OCI-LY1 (cell line): ENCODE data around the gene KCMF1.

Experiments
- H2AFZ ChIP-seq: fragments of 200-600 bp; sonication (generic), shearing (Covaris generic); 2 replicates; pipeline ENCODE4 v1.6.0; 2014; ENCODE audit warnings: antibody characterized with exemption, mild to moderate bottlenecking, low read length
- H3F3A ChIP-seq: fragments of 200-600 bp; sonication (generic), shearing (Covaris generic); 2 replicates; pipeline ENCODE4 v1.6.0; 2014; ENCODE audit warnings: mild to moderate bottlenecking, antibody characterized with exemption, low read length, moderate library complexity; ENCODE audit not compliant: insufficient read depth
- H3K27ac ChIP-seq: fragments of 200-600 bp; sonication (generic); 2 replicates; pipeline ENCODE4 v1.5.1; 2014; ENCODE audit warnings: low read length, mixed run types, mild to moderate bottlenecking, low read depth; ENCODE audit not compliant: poor library complexity, severe bottlenecking
- H3K27me3 ChIP-seq: fragments of 200-600 bp; sonication (generic); 2 replicates; pipeline ENCODE4 v1.6.0; 2014; ENCODE audit warnings: antibody characterized with exemption, mild to moderate bottlenecking, low read length, moderate library complexity; ENCODE audit not compliant: insufficient read depth
- H3K36me3 ChIP-seq: fragments of 200-600 bp; sonication (generic); 2 replicates; pipeline ENCODE4 v1.6.1; 2014; ENCODE audit warnings: mild to moderate bottlenecking, antibody characterized with exemption, low read length, moderate library complexity, mixed read lengths; ENCODE audit not compliant: insufficient read depth
- H3K4me1 ChIP-seq: fragments of 200-600 bp; sonication (generic); 2 replicates; pipeline ENCODE4 v1.5.1; 2014; ENCODE audit warnings: mild to moderate bottlenecking, low read length, moderate library complexity; ENCODE audit not compliant: insufficient read depth, severe bottlenecking
- H3K4me2 ChIP-seq: fragments of 200-600 bp; sonication (generic), shearing (Covaris generic); 2 replicates; pipeline ENCODE4 v1.6.1; 2014; ENCODE audit warnings: low read length
- H3K4me3 ChIP-seq: fragments of 200-600 bp; sonication (generic); 2 replicates; pipeline ENCODE4 v1.5.1; 2014; ENCODE audit warnings: low read length, low read depth, mild to moderate bottlenecking, mixed read lengths; ENCODE audit not compliant: poor library complexity, severe bottlenecking
- H3K79me2 ChIP-seq: fragments of 200-600 bp; shearing (Covaris generic); 2 replicates; pipeline ENCODE4 v1.6.1; 2016; ENCODE audit warnings: mixed run types, low read length, mixed read lengths; ENCODE audit not compliant: insufficient read depth
- H3K9ac ChIP-seq: fragments of 200-600 bp; sonication (generic), shearing (Covaris generic); 2 replicates; pipeline ENCODE4 v1.6.1; 2014; ENCODE audit warnings: mild to moderate bottlenecking, low read length, mixed read lengths
- H3K9me2 ChIP-seq: fragments of 200-600 bp; sonication (generic), shearing (Covaris generic); 2 replicates; pipeline ENCODE4 v1.6.1; 2014; ENCODE audit warnings: low read depth, mild to moderate bottlenecking, low read length, mixed read lengths
- H3K9me3 ChIP-seq: fragments of 200-600 bp; shearing (Covaris generic); 2 replicates; pipeline ENCODE4 v1.6.1; 2014; ENCODE audit warnings: low read length, mixed read lengths
- H4K20me1 ChIP-seq: fragments of 200-600 bp; sonication (generic), shearing (Covaris generic); 2 replicates; pipeline ENCODE4 v1.6.0; 2016; ENCODE audit warnings: mild to moderate bottlenecking, low read length; ENCODE audit not compliant: insufficient read depth
- EZH2 ChIP-seq: fragments of 200-600 bp; sonication (generic), shearing (Covaris generic); IDR thresholded peaks from 2 replicates; pipeline ENCODE4 v1.8.0; 2017; ENCODE audit warnings: borderline replicate concordance, mixed run types, mild to moderate bottlenecking, antibody characterized with exemption, low read length, moderate library complexity, mixed read lengths
- TF ChIP-seq, protein P1 (sequence below): fragments of 200-600 bp; sonication (generic), shearing (Covaris generic); IDR thresholded peaks from 2 replicates; pipeline ENCODE4 v1.5.1; 2017; ENCODE audit warnings: mild to moderate bottlenecking, antibody characterized with exemption, low read length, moderate library complexity, mixed read lengths

The KCMF1 gene

GRCh38 chr2:85073033-85073432 is 102.1 kb downstream of the KCMF1 start:
- Histone ChIP-seq H3K36me3 (no peaks in the 10 kb centered on the region), H3K9ac (no peak overlapping the region), H3F3A (no peaks in the 10 kb centered on the region)

DNA sequence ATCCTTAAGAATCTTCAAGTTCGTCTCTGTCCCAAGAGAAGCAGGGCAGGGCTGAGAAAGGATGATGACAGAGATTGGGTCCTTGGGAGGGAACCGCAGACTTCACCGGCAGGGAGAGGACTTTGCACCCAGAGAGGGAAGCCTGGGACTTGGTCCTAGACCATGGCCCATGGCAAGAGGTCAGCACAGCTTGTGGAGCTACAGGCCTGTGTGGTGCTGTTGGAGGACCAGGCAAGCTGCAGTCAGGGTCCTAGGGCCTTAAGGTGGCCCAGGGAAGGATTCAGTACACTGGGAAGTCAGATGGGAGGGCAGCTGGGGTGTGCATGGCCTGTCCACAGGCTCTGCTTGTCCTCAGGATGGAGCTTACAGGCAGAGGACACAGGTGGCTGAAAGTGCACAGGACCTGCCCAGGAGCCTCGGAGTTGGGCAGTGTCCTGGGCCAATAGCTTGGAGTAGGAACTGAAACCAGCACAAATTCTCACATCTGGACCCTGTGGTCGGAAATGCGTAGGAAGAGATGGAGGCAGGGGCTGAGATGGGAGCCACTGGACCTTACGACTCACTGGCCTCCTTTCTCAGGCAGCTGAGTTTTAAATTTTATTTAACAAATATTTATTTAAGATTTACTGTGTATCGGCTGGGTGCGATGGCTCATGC is 105.8 kb downstream of the KCMF1 start:
- Histone ChIP-seq H3F3A (no peaks in the 10 kb centered on the region), H3K27me3 (peaks cover 2% of the 10 kb centered on the region; the same call in 1 of the 2 replicates), H3K9ac (no peak overlapping the region), H3K79me2 (no peaks in the 10 kb centered on the region), H3K4me1 (no peaks in the 10 kb centered on the region), H3K27ac (no peak overlapping the region), H2AFZ (no peak overlapping the region), H3K9me2 (no peaks in the 10 kb centered on the region), H3K9me3 (no peaks in the 10 kb centered on the region), H4K20me1 (no peaks in the 10 kb centered on the region), H3K4me3 (no peak overlapping the region), H3K36me3 (no peaks in the 10 kb centered on the region), H3K4me2 (no peak overlapping the region)
- TF ChIP-seq EZH2 = no peak
- TF ChIP-seq, protein P1, sequence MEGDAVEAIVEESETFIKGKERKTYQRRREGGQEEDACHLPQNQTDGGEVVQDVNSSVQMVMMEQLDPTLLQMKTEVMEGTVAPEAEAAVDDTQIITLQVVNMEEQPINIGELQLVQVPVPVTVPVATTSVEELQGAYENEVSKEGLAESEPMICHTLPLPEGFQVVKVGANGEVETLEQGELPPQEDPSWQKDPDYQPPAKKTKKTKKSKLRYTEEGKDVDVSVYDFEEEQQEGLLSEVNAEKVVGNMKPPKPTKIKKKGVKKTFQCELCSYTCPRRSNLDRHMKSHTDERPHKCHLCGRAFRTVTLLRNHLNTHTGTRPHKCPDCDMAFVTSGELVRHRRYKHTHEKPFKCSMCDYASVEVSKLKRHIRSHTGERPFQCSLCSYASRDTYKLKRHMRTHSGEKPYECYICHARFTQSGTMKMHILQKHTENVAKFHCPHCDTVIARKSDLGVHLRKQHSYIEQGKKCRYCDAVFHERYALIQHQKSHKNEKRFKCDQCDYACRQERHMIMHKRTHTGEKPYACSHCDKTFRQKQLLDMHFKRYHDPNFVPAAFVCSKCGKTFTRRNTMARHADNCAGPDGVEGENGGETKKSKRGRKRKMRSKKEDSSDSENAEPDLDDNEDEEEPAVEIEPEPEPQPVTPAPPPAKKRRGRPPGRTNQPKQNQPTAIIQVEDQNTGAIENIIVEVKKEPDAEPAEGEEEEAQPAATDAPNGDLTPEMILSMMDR = no peak

More at GRCh38 chr2:85073033-85073432, 102.1 kb downstream of the KCMF1 start:
- no peaks in the 10 kb centered on the region for H3K27me3 ChIP-seq
- H3K4me1 ChIP-seq = no peaks in the 10 kb centered on the region
- no peak overlapping the region for H3K27ac ChIP-seq
- TF ChIP-seq, protein P1 = no peak
- TF ChIP-seq EZH2 = no peak
- H3K4me2 ChIP-seq = no peak overlapping the region
- H2AFZ ChIP-seq = no peak overlapping the region
- no peaks in the 10 kb centered on the region for H3K9me2 ChIP-seq
- no peaks in the 10 kb centered on the region for H4K20me1 ChIP-seq
- H3K79me2 ChIP-seq = no peaks in the 10 kb centered on the region
- no peak overlapping the region for H3K4me3 ChIP-seq
- no peaks in the 10 kb centered on the region for H3K9me3 ChIP-seq

- no peak overlapping the region for H2AFZ ChIP-seq
- H3K9ac ChIP-seq = no peak overlapping the region
- no peaks in the 10 kb centered on the region for H3F3A ChIP-seq
- H4K20me1 ChIP-seq = no peaks in the 10 kb centered on the region
- H3K4me2 ChIP-seq = no peak overlapping the region
- TF ChIP-seq, protein P1 = no peak
- no peak for TF ChIP-seq EZH2
- H3K4me1 ChIP-seq = no peaks in the 10 kb centered on the region
- H3K79me2 ChIP-seq = no peaks in the 10 kb centered on the region
- no peak overlapping the region for H3K4me3 ChIP-seq
- H3K36me3 ChIP-seq = no peaks in the 10 kb centered on the region
- H3K27me3 ChIP-seq = peaks cover 2% of the 10 kb centered on the region; the same call in 1 of the 2 replicates
- H3K27ac ChIP-seq = no peak overlapping the region
- H3K9me3 ChIP-seq = no peaks in the 10 kb centered on the region
- H3K9me2 ChIP-seq = no peaks in the 10 kb centered on the region
Observed at GRCh38 chr2:85077859-85078419, 107.0 kb downstream of the KCMF1 start.
